ENCODE results near the gene ZNF384.

Gene ZNF384

GRCh38 chr12:6620137-6620884, 68.9 kb downstream of the ZNF384 start:
- peak; percentile 54 for DNase-seq

GRCh38 chr12:6618483-6619225, 70.5 kb downstream of the ZNF384 start:
- no peak for DNase-seq

Measured in activated CD4-positive, alpha-beta T cell treated with anti-CD3 and anti-CD28 coated beads, Interleukin-2, Interleukin-6, amounts not matched to agents 100 ng/mL and 50 ng/mL, durations not matched to agents 16 hours and 8 hours (primary cell).